NCI-H2081 treated with DMSO at 0.1 percent for 48 hours (cell line): Measurements from ENCODE around the gene GNB3.

Experiments used
- DNase-seq: peaks from one replicate; lab custom pipeline; 2025; lab: John Stamatoyannopoulos, UW

The GNB3 gene

GRCh38 chr12:6823182-6824084 lies 17.3 kb upstream of the GNB3 start:
- no peak for DNase-seq

- DNase-seq, result no peak
Observed at GRCh38 chr12:6824085-6824775, 16.5 kb upstream of the GNB3 start.

GRCh38 chr12:6824901-6825381 lies 15.8 kb upstream of the GNB3 start:
- no peak for DNase-seq

DNA sequence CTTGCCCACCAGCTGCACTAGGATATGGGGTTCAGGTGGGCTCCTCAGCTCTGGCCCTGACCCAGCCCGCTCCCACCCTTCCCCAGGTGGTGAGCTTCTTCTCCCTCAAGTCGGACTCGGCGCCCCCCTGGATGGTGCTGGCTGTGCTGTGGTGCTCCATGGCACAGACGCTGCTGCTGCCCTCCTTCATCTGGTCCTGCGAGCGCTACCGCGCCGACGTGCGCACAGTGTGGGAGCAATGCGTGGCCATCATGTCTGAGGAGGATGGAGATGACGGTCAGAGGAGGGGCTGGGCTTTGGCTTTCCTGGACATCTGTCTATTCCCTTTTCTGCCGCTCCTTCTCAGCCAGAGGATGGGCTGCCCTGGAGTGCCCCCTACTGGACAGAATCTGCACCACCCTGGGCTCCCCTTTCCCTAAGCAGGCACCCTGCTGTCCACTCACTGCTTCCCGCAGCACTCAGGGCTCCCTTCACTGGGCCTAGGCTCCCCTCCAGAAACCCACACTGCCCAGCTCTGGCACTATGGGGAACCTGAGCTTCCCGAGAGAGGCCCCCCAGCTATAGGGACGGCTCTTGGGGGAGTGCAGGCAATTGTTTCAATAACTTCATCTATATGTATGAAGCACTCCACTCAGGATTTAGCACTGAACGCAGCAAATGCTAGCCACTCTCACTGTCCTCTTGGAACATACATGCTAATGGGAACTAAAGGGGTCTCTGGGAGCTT lies 15.2 kb upstream of the GNB3 start:
- DNase-seq, result peak; percentile 60

DNA sequence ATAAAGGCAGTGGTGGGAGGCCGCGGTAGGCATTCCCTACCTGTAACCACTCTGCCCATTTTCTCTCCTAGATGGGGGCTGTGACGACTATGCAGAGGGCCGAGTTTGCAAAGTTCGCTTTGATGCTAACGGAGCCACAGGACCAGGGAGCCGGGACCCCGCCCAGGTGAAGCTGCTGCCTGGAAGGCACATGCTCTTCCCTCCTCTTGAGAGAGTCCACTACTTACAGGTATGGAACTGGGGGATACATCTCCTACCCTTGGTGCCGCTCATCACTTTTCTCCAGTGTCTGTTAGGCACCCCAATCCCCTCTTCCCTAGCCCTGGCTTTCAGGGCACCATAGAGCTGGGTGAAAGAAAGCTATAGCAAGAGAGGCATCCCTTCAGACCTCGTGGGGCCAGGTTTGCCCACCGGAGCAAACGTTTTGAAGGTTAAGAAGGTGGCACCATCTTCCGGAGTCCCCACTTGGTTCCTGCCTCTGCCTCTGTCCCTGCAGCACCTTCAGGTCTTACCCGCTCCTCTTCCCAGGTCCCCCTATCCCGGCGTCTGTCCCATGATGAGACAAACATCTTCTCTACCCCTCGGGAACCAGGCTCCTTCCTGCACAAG lies 14.5 kb upstream of the GNB3 start:
- no peak for DNase-seq

- DNase-seq, result no peak
Observed at GRCh38 chr12:6826734-6827436, 13.8 kb upstream of the GNB3 start.

GRCh38 chr12:6827437-6827911 lies 13.3 kb upstream of the GNB3 start:
- peak; percentile 44 for DNase-seq

DNA sequence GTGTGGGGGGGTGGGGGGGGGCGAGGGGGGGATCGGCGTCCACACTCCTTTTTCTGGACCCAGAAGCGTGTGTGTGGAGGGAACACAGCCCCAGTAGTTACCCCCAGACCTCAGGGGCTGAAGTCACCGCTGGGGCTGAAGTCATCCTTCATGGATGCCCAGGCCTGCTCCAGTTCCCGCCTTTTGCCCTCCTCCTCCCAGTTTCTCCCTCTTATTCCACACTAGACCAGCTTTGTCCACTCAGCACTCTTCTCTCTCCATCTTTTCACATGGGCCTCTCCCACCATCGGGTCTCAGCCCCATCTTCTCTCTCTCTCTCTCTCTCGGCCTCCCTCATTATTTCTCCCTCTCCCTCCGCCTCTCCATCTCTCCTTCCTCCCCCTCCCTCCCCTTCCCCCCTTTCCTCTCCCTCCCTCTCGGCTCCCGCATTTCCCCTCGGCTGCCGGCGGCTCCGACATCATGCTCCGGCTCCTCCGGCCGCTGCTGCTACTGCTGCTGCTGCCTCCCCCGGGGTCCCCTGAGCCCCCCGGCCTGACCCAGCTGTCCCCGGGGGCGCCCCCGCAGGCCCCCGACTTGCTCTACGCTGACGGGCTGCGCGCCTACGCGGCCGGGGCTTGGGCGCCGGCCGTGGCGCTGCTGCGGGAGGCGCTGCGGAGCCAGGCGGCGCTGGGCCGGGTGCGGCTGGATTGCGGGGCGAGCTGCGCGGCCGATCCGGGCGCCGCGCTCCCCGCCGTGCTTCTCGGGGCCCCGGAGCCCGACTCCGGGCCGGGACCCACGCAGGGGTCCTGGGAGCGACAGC lies 12.5 kb upstream of the GNB3 start, which contains the start of gene P3H3:
TSS of gene P3H3 (plus strand) at position 426 of the 799 bp plus-strand sequence. CDS start at position 460, 34 bp downstream.
- no peak for DNase-seq

DNA sequence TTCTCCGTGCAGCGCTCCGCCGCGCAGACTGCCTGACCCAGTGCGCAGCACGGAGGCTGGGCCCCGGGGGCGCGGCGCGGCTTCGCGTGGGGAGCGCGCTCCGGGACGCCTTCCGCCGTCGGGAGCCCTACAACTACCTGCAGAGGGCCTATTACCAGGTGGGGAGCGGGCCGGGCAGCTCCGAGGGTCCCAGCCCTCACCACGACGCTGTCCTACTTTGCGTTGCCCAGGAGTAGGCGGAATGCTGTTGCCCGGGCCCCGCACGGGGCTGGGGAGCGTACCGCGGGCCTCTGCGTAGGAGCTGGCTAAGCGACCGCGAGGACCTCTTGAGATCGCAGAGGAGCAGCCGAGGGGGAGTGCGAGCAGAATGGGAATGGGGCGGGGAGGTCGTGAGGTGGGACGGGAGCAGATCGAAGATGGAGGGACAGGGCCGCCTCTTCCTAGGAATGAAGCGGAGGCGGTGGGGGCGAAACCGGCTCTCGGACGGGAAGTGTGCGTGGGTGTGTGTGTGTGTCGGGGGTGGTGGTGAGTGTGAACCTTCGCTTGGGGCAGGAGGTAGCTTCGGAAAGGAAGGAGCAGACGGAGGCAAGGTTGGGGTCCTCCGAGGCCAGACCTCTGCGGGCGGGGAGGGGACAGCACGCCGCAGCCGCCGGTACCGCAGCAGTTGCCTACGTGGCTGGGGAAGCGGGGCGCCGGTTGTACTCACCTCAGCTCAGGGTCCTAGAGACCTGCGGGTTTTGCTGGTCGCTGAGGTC lies 11.8 kb upstream of the GNB3 start:
- no peak for DNase-seq

DNA sequence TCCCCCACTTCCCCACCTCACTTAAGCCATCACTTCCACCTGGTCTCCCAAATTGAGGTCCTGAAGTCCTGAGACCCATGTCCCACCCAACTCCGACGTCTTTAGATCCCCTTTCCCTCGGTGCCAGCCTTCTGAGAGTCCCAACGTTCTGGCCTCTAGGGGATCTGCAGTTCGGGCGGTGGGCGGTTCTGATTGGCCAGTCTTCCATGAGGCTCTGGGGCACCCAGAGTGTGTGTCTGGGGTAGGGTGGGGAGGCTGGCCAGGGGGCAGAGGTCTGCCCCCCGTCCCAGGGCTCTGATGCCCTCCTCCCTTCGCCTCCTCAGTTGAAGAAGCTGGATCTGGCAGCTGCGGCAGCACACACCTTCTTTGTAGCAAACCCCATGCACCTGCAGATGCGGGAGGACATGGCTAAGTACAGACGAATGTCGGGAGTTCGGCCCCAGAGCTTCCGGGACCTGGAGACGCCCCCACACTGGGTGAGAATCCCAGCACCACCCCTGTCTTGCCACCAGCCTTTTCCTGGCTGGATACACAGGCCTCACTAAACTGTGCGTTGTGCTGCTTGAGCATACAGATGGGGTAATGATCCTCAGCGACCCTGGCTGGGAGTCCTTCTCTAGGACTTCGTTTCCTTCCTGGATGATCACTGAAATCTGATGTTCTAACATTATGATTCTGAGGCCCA lies 11.0 kb upstream of the GNB3 start:
- DNase-seq, result no peak

DNA sequence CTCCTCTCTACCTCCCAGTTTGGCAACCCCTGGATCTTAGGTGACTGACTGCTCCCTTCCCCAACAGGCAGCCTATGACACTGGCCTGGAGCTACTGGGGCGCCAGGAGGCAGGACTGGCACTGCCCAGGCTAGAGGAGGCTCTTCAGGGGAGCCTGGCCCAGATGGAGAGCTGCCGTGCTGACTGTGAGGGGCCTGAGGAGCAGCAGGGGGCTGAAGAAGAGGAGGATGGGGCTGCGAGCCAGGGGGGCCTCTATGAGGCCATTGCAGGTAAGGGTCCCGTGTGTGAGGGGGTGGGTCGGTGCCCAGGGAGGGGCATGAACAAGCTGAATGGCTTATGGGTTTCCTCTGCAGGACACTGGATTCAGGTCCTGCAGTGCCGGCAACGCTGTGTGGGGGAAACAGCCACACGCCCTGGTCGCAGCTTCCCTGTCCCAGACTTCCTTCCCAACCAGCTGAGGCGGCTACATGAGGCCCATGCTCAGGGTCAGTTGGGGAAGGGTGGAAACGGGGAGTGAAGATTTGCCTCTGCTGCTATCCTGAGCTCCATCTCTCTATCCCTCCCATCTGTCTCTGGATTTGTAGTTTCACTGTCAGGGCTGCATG lies 10.3 kb upstream of the GNB3 start:
- DNase-seq, result no peak

GRCh38 chr12:6830999-6831398 lies 9.7 kb upstream of the GNB3 start:
- DNase-seq, result no peak

- DNase-seq, result no peak
Observed at GRCh38 chr12:6831450-6831995, 9.2 kb upstream of the GNB3 start.

DNA sequence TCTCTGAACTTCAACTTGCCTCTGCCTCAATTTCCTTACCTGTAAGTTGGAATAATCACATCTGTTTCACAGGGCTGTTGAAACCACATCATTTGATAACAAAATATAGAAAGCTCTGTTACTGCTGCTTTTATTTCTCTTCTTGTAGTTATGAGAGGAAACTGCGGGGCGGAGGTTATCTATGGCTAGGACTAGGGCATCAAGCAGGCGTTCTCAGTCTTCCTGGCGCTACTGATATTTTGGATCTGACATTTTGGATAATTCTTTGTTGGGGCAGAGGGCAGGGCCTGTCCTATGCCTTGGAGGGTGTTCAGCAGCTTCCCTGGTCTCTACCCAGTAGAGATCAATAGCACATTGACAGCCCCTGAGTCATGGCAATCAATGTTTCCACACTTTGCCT lies 8.6 kb upstream of the GNB3 start:
- no peak for DNase-seq

DNA sequence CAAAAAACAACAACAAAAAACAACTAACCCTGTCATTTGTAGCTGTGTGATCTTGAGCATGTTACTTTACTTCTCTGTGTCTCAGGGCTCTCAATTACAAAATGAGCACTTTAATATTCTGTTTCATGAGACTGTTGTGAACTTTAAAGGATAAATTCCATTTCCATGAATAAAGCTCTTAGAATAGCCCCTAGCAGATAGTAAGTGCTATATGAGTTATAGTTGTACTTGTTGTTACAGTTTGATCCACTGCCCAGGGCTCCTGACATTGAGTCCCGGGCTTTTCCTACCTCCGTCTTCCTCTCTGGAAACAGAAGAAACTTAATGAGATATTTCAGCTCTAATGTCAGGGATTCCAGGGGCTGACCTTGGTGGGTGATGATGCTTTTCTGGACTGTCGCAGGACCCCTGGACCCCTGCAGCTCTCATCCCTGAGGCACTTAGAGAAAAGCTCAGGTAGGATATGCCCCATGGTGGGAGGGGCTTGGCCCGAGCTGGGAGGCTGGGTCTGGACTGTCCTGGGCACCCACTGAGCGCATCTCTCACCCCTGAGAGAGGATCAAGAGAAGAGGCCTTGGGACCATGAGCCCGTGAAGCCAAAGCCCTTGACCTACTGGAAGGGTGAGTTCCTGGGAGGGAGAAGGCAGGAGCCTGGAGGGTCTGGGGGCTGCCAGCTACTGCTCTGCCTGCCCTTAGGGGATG lies 7.4 kb upstream of the GNB3 start:
- DNase-seq, result no peak

GRCh38 chr12:6834254-6834653 lies 6.5 kb upstream of the GNB3 start:
- no peak for DNase-seq

DNA sequence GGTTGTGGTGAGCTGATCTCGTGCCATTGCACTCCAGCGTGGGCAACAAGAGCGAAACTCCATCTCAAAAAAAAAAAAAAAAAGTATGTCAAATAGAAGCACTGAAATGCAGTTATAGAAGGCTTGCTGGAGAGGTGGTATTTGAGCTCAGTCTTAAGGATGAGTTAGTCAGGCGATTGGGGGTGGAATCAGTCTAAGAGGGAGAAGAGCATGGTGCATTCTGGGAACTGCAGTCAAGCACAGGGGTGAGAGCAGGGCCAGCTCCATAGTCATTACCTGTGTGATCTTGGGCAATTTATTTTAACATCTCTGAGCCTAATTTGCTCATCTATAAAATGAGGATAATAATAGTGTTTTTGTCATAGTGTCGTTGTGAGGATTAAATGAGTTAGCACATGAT lies 5.9 kb upstream of the GNB3 start:
- no peak for DNase-seq

- DNase-seq, result no peak
Observed at GRCh38 chr12:6836851-6837250, 3.9 kb upstream of the GNB3 start.
